Endothelial cell of umbilical vein (primary cell): Measurements from ENCODE around the gene STAT4.

Experiments
- CTCF ChIP-seq, 2 donors: IDR thresholded peaks; 1 replicate in 1 of 2; 2 replicates in 1 of 2; pipeline ENCODE4 v1.5.1; 2011; ENCODE audit warnings: low read length in 2 of 2, mild to moderate bottlenecking in 2 of 2, moderate library complexity in 2 of 2, control low read depth in 1 of 2, inconsistent platforms in 1 of 2, low read depth in 1 of 2; ENCODE audit not compliant: insufficient read depth in 1 of 2; ENCODE audit errors: extremely low read depth in 1 of 2
- EZH2 ChIP-seq: IDR thresholded peaks from 2 replicates; pipeline ENCODE4 v1.6.1; 2012; ENCODE audit warnings: borderline replicate concordance, low read depth, mild to moderate bottlenecking, moderate library complexity, low read length, inconsistent platforms; ENCODE audit not compliant: severe bottlenecking
- FOS ChIP-seq: IDR thresholded peaks from 2 replicates; pipeline ENCODE4 v1.6.1; 2011; ENCODE audit warnings: mild to moderate bottlenecking, low read length, moderate library complexity, borderline replicate concordance; ENCODE audit not compliant: insufficient read depth
- GATA2 ChIP-seq: IDR thresholded peaks from 2 replicates; pipeline ENCODE4 v1.7.0; 2011; ENCODE audit warnings: low read depth, mild to moderate bottlenecking, moderate library complexity, mixed read lengths, low read length; ENCODE audit not compliant: insufficient read length, insufficient read depth
- JUN ChIP-seq: IDR thresholded peaks from 2 replicates; pipeline ENCODE4 v1.6.1; 2011; ENCODE audit warnings: borderline replicate concordance, low read depth; ENCODE audit not compliant: insufficient read length, insufficient read depth
- MAX ChIP-seq: IDR thresholded peaks from 2 replicates; pipeline ENCODE4 v1.6.1; 2011; ENCODE audit not compliant: insufficient read depth, insufficient read length
- MYC ChIP-seq: IDR thresholded peaks from one replicate; pipeline ENCODE4 v1.6.1; 2011; ENCODE audit warnings: mild to moderate bottlenecking, low read depth, low read length
- POLR2A ChIP-seq: IDR thresholded peaks from 2 replicates; pipeline ENCODE4 v1.6.1; 2012; ENCODE audit warnings: low read depth, mild to moderate bottlenecking, control low read depth, low read length
- POLR2AphosphoS5 ChIP-seq: IDR thresholded peaks from 2 replicates; pipeline ENCODE4 v1.6.1; 2012; ENCODE audit warnings: low read depth, mild to moderate bottlenecking, control low read depth, low read length, moderate library complexity; ENCODE audit not compliant: insufficient read depth

- TF ChIP-seq POLR2A (no peak), MAX (no peak), CTCF (IDR thresholded peaks at IDR 0.05; ENCODE audit: extremely low read depth in 1 of 2, insufficient read depth in 1 of 2, low read depth in 1 of 2, low read length in 2 of 2) (no peak), POLR2AphosphoS5 (no peak), EZH2 (no peak), MYC (no peak), FOS (no peak), JUN (no peak), GATA2 (no peak)
Measured at GRCh38 chr2:191170301-191170636, 19.5 kb upstream of the STAT4 start.
